HG03039 (cell line): ENCODE data around the gene STX7.
A peak's percentile ranks its signal among the peaks of the same experiment; 100 is the strongest.

ENCODE experiments used
- ATAC-seq: cut with Tn5 transposase; IDR thresholded peaks from one replicate; pipeline ENCODE4 v1.9.1; 2021; ENCODE audit warnings: mild to moderate bottlenecking, moderate library complexity; ENCODE audit not compliant: unreplicated experiment

The STX7 gene

GRCh38 chr6:132478266-132478665, 34.6 kb downstream of the STX7 start:
- no peak for ATAC-seq

GRCh38 chr6:132476688-132477087, 36.2 kb downstream of the STX7 start:
- ATAC-seq: no peak

DNA sequence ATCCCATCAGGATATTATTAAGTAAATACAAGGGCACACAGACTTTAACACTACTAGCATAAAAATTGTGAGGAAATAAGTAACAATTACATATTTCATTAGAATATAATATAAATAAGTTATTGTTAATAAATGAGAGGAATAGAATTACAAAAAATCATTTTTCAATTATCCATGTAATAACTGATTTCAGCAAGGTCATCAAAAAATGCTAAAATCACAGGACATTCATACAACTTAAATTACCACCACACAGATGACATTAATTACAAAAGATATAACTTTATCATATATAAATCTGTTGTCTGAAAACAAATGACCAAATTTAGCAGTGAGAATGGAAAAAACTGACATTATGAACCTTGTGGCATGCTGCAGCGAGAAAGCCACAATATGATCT, 37.0 kb downstream of the STX7 start:
- no peak for ATAC-seq

- ATAC-seq: no peak
These were observed 41.1 kb downstream of the STX7 start for GRCh38 chr6:132471787-132472186.

GRCh38 chr6:132466952-132467351, 46.0 kb downstream of the STX7 start:
- no peak for ATAC-seq

GRCh38 chr6:132465530-132466485, 47.1 kb downstream of the STX7 start:
- no peak for ATAC-seq

GRCh38 chr6:132464538-132465256, 48.2 kb downstream of the STX7 start:
- ATAC-seq: no peak

- ATAC-seq: no peak
These were observed 51.0 kb downstream of the STX7 start for GRCh38 chr6:132461958-132462357.

GRCh38 chr6:132459605-132459952, 53.3 kb downstream of the STX7 start:
- ATAC-seq: no peak

DNA sequence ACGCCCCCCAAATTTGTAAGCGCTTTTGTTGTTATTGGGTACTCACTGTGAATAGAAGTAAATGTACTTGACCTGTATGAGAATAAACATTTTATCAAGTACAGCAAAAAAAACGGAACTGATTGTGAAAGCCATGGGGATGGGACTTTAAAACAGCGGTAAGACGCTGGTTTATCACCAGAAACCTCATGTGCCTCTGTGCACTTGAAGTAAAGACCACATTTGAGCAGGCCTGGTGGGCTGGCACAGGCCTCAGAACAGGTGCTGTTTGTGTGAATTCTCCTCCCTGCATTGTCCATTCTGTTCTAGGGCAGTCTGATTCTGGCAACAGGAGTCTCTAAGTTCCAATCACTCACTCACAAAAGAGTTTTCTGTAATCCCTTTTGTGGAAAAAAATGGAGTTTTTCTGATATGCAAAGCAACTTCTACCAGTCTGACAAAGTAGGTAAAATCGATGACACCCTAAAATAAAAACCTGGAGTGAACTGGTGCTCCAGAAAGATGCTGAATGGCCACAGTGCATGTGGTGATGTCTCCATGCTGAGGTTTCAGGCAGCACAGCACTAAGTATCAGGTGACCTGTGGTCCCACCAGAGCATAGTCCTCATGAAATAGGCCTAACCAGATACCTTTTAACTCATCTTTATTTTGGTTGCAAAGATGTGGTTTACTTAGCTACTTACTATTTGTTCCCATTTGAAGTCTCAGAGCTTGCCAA, 53.9 kb downstream of the STX7 start:
- ATAC-seq: no peak

DNA sequence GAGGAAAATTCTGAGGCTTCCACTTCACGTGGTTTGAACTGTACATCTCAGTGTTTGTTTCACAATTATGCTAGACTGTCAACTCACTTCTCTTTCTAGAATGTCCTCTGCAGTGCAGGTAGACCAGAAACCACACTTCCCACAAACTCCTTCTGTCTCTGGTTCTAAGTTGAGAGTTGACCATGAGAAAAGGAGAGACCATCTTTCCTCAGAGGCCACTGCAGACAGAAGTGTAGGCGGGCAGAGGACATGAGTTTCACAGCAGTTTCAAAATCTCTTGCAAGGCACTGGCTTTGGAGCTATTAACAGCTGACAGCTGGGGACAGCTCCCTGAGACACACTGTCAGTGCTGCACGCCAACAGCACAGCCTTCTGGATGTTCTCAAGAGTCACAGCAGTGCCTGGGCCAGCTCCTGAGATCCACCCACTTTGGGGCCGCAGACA, 56.2 kb downstream of the STX7 start:
- ATAC-seq: peak; percentile 93

DNA sequence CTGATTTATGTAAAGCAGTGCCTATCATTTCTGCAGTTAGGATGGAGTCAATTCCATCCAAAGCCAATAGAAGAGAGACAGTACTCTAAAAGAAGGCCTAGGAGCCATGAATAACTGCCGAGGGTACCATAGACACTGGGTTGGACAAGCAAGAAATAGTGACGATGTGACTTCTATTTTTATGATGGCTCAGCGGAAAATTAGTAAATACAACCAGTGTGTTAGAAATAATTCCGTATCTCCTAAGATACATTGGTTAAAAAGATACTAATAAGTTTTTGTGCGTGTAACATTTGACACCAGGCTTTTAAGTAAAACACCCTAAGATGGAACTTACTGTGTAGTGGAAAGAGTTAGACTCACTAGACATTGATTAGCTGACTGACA, 66.1 kb downstream of the STX7 start:
- ATAC-seq: no peak

DNA sequence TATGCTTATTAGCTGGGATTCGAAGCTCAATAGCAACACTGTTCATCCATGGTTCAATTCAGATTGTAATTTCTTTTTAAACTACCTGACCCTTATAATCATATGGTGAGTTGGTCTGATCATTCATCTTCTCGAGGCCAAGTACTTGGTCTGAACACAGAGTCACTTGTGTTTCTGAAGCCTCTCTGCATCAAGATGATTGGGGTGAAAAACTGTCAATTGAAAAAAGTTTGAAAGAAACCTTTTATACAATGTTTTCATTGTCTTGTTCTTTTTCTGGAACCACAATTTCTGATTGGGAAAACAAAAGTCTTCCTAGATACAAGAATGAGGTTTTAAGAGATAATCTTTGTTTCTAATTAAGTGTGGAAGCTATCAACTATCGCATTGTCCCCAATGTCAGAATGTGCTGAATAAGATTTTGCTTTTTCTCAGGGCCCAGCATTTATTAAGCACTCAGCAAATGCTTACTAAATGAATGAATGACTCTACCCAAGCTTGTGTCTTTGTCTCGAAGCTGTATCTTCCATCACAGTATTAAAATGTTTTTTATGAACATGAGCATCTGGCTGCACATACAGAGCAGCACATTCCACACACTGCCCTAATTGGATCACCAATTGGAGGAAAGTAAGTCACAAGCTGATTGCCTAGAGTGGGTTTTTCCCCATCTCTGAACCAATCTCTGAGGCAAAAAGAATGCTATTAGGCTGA, 66.6 kb downstream of the STX7 start:
- no peak for ATAC-seq

DNA sequence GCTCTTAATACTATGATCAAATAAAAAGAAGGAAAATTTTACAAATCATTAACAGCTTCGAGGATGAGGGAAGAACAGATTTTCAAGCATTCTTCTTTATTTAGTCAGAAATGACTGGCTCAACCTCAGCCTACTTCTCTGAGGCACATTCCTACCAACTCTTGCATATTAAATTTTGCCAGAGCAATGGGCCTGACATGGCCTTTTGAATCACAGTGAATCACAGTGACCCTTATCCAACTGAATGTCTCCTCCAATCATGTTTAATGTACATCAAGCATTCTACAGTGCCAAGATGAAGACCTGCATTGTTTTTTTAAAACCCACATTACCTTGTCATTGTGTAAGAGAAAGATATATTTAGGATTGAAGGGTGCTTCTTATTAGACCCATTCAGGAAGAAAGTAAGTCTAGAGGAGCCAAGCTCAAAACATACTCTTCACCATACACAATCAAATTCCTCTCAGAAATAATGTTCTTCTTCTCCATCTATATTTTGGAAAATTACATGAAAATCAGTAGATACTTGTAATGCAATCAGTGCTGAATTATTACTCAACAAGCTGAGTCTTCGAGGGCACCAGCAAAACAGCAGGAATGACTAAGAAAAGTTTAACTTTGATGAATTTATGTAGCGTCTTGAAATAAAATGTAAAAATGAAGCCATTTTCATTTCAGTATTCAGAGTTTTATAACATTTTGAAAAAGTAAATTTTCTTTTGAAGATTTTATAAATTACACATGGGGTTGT, 67.5 kb downstream of the STX7 start:
- ATAC-seq: no peak

DNA sequence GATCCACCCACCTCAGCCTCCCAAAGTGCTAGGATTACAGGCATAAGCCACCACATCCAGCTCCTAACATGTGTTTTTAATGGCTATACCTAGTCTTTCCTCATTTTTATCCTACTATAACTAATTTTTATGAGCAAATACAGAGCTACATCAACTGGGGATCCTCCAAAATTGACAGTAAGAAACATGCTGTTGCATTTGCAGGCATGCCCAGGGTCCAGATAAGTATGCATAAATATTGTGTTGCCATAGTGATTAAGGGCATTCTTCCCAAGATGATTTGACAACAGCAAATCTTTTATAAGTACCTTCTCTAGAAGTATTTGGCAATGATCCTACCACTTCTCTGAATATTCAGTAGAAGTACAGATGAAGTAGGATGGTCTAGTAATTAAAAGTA, 69.7 kb downstream of the STX7 start:
- no peak for ATAC-seq

- ATAC-seq: no peak
These were observed 82.8 kb downstream of the STX7 start for GRCh38 chr6:132430110-132430509.

GRCh38 chr6:132425176-132425575, 87.7 kb downstream of the STX7 start:
- ATAC-seq: no peak

- no peak for ATAC-seq
These were observed 89.1 kb downstream of the STX7 start for GRCh38 chr6:132423839-132424238.

DNA sequence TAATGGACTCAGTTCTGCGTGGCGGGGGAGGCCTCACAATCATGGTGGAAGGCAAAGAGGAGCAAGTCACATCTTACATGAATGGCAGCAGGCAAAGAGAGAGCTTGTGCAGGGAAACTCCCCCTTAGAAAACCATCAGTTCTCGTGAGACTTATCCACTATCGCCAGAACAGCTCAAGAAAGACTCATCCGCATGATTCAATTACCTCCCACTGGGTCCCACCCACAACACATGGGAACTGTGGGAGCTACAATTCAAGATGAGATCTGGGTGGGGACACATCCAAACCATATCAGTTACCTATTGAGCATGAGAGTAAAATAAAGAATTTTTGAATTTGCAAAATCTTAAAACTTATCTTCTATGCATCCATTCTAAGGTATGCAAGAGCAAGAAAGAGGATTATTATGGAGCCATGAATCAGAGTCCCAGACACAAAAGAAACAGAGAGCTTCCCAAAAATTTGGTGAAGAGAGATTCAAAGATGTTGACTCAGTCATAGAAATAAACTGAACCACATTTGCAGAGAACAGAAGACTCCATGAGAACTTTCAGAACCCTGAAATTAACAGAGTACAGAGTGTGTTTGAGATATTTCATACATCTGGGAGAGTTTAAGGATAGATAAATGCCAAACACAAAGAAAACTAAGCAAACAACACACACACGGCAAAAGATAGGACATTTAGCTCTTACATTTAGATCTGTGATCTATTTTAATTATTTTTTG, 94.5 kb downstream of the STX7 start:
- ATAC-seq: no peak

GRCh38 chr6:132414761-132415160, 98.2 kb downstream of the STX7 start:
- ATAC-seq: no peak
